Measurements from ENCODE around the gene EXOSC1.

DNA sequence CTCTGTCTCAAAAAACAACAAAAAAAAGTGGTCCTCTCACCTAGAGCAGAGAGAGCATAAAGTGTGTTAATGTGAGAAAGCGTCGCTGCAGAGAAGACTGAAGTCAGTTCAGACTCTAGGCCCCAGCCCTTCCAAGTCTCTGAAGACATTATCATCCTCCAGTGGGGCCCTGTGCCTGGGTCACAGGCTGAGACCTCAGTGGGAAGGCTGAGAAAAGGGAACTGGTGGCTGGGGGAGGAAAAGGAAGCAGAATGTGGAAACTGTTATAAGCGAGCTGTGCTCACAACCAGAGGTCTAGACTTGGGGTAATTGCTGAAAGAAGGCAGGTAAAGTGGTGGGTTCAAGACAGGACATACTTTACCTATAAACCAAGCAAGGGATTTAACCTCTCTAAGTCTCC is 39.7 kb downstream of the EXOSC1 start:
- TF ChIP-seq, protein P1, sequence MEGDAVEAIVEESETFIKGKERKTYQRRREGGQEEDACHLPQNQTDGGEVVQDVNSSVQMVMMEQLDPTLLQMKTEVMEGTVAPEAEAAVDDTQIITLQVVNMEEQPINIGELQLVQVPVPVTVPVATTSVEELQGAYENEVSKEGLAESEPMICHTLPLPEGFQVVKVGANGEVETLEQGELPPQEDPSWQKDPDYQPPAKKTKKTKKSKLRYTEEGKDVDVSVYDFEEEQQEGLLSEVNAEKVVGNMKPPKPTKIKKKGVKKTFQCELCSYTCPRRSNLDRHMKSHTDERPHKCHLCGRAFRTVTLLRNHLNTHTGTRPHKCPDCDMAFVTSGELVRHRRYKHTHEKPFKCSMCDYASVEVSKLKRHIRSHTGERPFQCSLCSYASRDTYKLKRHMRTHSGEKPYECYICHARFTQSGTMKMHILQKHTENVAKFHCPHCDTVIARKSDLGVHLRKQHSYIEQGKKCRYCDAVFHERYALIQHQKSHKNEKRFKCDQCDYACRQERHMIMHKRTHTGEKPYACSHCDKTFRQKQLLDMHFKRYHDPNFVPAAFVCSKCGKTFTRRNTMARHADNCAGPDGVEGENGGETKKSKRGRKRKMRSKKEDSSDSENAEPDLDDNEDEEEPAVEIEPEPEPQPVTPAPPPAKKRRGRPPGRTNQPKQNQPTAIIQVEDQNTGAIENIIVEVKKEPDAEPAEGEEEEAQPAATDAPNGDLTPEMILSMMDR (conservative IDR thresholded peaks at IDR 0.05), result no peak
- TF ChIP-seq ZFX (IDR thresholded peaks at IDR 0.05), result no peak

Measured in C4-2B (cell line).